Measurements from ENCODE around the gene RALB. TPM values are rescaled to one million over a fixed set of nuclear protein-coding genes. Genes with fewer than 3 reads are reported as not detected.
A peak's percentile ranks its signal among the peaks of the same experiment; 100 is the strongest.

RALB gene
- total RNA-seq, 2 experiments from 2014 or later, result 16.6 to 16.7 TPM

- no peaks in the 10 kb centered on the region for H3K9me3 Mint-ChIP-seq
- peaks cover 17% of the 10 kb centered on the region for H3K4me1 Mint-ChIP-seq
- H3K36me3 Mint-ChIP-seq, result peaks cover 22% of the 10 kb centered on the region
- H3K27ac Mint-ChIP-seq, result no peak overlapping the region
- H3K4me3 Mint-ChIP-seq, result no peak overlapping the region
- DNase-seq, result no peak
- no peaks in the 10 kb centered on the region for H3K27me3 Mint-ChIP-seq
Measured at GRCh38 chr2:120283649-120284048, 31.0 kb downstream of the RALB start.

GRCh38 chr2:120285056-120285455, 32.4 kb downstream of the RALB start:
- Mint-ChIP-seq H3K4me3 (no peak overlapping the region), H3K9me3 (no peaks in the 10 kb centered on the region), H3K36me3 (peaks cover 16% of the 10 kb centered on the region), H3K4me1 (peaks cover 17% of the 10 kb centered on the region), H3K27ac (no peak overlapping the region), H3K27me3 (no peaks in the 10 kb centered on the region)
- no peak for DNase-seq

- Mint-ChIP-seq H3K27me3 (no peaks in the 10 kb centered on the region), H3K27ac (peak overlapping the region; percentile 27), H3K36me3 (peaks cover 18% of the 10 kb centered on the region), H3K9me3 (no peaks in the 10 kb centered on the region), H3K4me1 (peaks cover 17% of the 10 kb centered on the region), H3K4me3 (no peak overlapping the region)
- DNase-seq, result no peak
Measured at GRCh38 chr2:120287183-120288015, 34.7 kb downstream of the RALB start.

- Mint-ChIP-seq H3K4me1 (peaks cover 17% of the 10 kb centered on the region), H3K27me3 (no peaks in the 10 kb centered on the region), H3K36me3 (peaks cover 18% of the 10 kb centered on the region), H3K4me3 (no peak overlapping the region), H3K27ac (no peak overlapping the region), H3K9me3 (no peaks in the 10 kb centered on the region)
- DNase-seq, result no peak
Measured at GRCh38 chr2:120288016-120288373, 35.3 kb downstream of the RALB start.

GRCh38 chr2:120289221-120289906, 36.7 kb downstream of the RALB start:
- Mint-ChIP-seq H3K9me3 (no peaks in the 10 kb centered on the region), H3K27ac (no peak overlapping the region), H3K27me3 (no peaks in the 10 kb centered on the region), H3K4me3 (no peak overlapping the region), H3K36me3 (peaks cover 19% of the 10 kb centered on the region), H3K4me1 (peaks cover 17% of the 10 kb centered on the region)
- DNase-seq, result no peak

- H3K4me3 Mint-ChIP-seq, result no peak overlapping the region
- H3K4me1 Mint-ChIP-seq, result peaks cover 17% of the 10 kb centered on the region
- no peaks in the 10 kb centered on the region for H3K27me3 Mint-ChIP-seq
- H3K9me3 Mint-ChIP-seq, result no peaks in the 10 kb centered on the region
- peaks cover 16% of the 10 kb centered on the region for H3K36me3 Mint-ChIP-seq
- DNase-seq, result no peak
- no peak overlapping the region for H3K27ac Mint-ChIP-seq
Measured at GRCh38 chr2:120290737-120291136, 38.1 kb downstream of the RALB start.

GRCh38 chr2:120291401-120292311, 39.0 kb downstream of the RALB start:
- Mint-ChIP-seq H3K9me3 (no peaks in the 10 kb centered on the region), H3K27me3 (no peaks in the 10 kb centered on the region), H3K4me1 (peaks cover 13% of the 10 kb centered on the region), H3K27ac (no peak overlapping the region), H3K4me3 (no peak overlapping the region), H3K36me3 (peaks cover 16% of the 10 kb centered on the region)
- DNase-seq, result no peak

GRCh38 chr2:120293096-120294007, 40.7 kb downstream of the RALB start:
- Mint-ChIP-seq H3K27ac (no peak overlapping the region), H3K9me3 (no peaks in the 10 kb centered on the region), H3K4me3 (no peak overlapping the region), H3K36me3 (peaks cover 16% of the 10 kb centered on the region), H3K4me1 (no peaks in the 10 kb centered on the region), H3K27me3 (no peaks in the 10 kb centered on the region)
- DNase-seq, result no peak

GRCh38 chr2:120294008-120294340, 41.3 kb downstream of the RALB start:
- no peak for DNase-seq
- Mint-ChIP-seq H3K4me3 (no peak overlapping the region), H3K9me3 (no peaks in the 10 kb centered on the region), H3K27ac (no peak overlapping the region), H3K36me3 (peaks cover 18% of the 10 kb centered on the region), H3K27me3 (no peaks in the 10 kb centered on the region), H3K4me1 (no peaks in the 10 kb centered on the region)

GRCh38 chr2:120298173-120298835, 45.7 kb downstream of the RALB start:
- peaks cover 3% of the 10 kb centered on the region for H3K4me1 Mint-ChIP-seq
- no peaks in the 10 kb centered on the region for H3K9me3 Mint-ChIP-seq
- H3K4me3 Mint-ChIP-seq, result no peak overlapping the region
- DNase-seq, result no peak
- no peaks in the 10 kb centered on the region for H3K27me3 Mint-ChIP-seq
- H3K36me3 Mint-ChIP-seq, result peaks cover 7% of the 10 kb centered on the region
- H3K27ac Mint-ChIP-seq, result no peak overlapping the region

GRCh38 chr2:120299004-120299403, 46.4 kb downstream of the RALB start:
- H3K9me3 Mint-ChIP-seq, result no peaks in the 10 kb centered on the region
- H3K4me3 Mint-ChIP-seq, result no peak overlapping the region
- no peak overlapping the region for H3K27ac Mint-ChIP-seq
- peaks cover 7% of the 10 kb centered on the region for H3K36me3 Mint-ChIP-seq
- peaks cover 3% of the 10 kb centered on the region for H3K4me1 Mint-ChIP-seq
- DNase-seq, result no peak
- no peaks in the 10 kb centered on the region for H3K27me3 Mint-ChIP-seq

- H3K27ac Mint-ChIP-seq, result no peak overlapping the region
- H3K4me3 Mint-ChIP-seq, result no peak overlapping the region
- no peaks in the 10 kb centered on the region for H3K9me3 Mint-ChIP-seq
- peaks cover 4% of the 10 kb centered on the region for H3K36me3 Mint-ChIP-seq
- no peaks in the 10 kb centered on the region for H3K27me3 Mint-ChIP-seq
- peaks cover 3% of the 10 kb centered on the region for H3K4me1 Mint-ChIP-seq
- DNase-seq, result no peak
Measured at GRCh38 chr2:120299561-120299960, 46.9 kb downstream of the RALB start.

GRCh38 chr2:120300385-120300784, 47.7 kb downstream of the RALB start:
- no peak for DNase-seq
- Mint-ChIP-seq H3K9me3 (no peaks in the 10 kb centered on the region), H3K36me3 (peaks cover 4% of the 10 kb centered on the region), H3K27ac (no peak overlapping the region), H3K4me3 (no peak overlapping the region), H3K27me3 (no peaks in the 10 kb centered on the region), H3K4me1 (peaks cover 3% of the 10 kb centered on the region)

- Mint-ChIP-seq H3K27ac (no peak overlapping the region), H3K4me1 (peaks cover 3% of the 10 kb centered on the region)
- DNase-seq, result no peak
Measured at GRCh38 chr2:120301284-120301683, 48.6 kb downstream of the RALB start.

More at GRCh38 chr2:120301284-120301683, 48.6 kb downstream of the RALB start:
- Mint-ChIP-seq H3K36me3 (peaks cover 4% of the 10 kb centered on the region), H3K27me3 (no peaks in the 10 kb centered on the region), H3K9me3 (no peaks in the 10 kb centered on the region), H3K4me3 (no peak overlapping the region)

Data from activated naive CD8-positive, alpha-beta T cell treated with anti-CD3 and anti-CD28 coated beads for 36 hours (primary cell).